AG09309 (cell line): Measurements from ENCODE around the gene GALNS.

Experiments
- DNase-seq: peaks from one replicate; pipeline ENCODE4 v3.0.0-alpha.2; 2010; ENCODE audit warnings: low read depth
- H3K4me3 ChIP-seq: 2 replicates; pipeline ENCODE4 v1.5.1; 2011; ENCODE audit warnings: mild to moderate bottlenecking, low read depth, low read length, moderate library complexity; ENCODE audit not compliant: control insufficient read depth
- TF ChIP-seq, protein P1 (sequence below): IDR thresholded peaks from 2 replicates; pipeline ENCODE4 v1.5.1; 2011; ENCODE audit warnings: mild to moderate bottlenecking, low read depth, low read length, inconsistent platforms; ENCODE audit not compliant: insufficient read depth, control insufficient read depth; ENCODE audit errors: missing control alignments

GALNS gene

DNA sequence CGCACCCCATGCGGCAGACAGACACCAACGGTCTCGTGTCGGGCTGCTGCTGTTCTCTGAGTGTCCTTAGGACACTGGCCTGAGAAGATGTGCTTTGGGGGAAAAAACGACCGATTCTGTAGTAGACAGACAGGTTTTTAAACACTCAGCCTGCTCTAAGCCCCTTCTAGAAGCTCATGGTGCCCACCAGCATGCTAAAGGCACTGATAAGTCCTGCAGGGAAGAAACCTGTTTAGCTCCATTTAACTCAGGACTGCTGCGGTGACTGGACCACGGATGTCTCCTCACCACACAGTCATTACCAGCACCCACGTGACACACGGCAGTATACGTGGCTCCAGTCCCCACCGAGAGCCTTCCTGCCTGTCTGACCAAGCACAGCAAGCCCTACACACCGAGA is 26.0 kb downstream of the GALNS start:
- no peak overlapping the region for H3K4me3 ChIP-seq
- no peak for DNase-seq
- TF ChIP-seq, protein P1, sequence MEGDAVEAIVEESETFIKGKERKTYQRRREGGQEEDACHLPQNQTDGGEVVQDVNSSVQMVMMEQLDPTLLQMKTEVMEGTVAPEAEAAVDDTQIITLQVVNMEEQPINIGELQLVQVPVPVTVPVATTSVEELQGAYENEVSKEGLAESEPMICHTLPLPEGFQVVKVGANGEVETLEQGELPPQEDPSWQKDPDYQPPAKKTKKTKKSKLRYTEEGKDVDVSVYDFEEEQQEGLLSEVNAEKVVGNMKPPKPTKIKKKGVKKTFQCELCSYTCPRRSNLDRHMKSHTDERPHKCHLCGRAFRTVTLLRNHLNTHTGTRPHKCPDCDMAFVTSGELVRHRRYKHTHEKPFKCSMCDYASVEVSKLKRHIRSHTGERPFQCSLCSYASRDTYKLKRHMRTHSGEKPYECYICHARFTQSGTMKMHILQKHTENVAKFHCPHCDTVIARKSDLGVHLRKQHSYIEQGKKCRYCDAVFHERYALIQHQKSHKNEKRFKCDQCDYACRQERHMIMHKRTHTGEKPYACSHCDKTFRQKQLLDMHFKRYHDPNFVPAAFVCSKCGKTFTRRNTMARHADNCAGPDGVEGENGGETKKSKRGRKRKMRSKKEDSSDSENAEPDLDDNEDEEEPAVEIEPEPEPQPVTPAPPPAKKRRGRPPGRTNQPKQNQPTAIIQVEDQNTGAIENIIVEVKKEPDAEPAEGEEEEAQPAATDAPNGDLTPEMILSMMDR, result no peak

GRCh38 chr16:88830258-88830657 is 26.5 kb downstream of the GALNS start:
- H3K4me3 ChIP-seq, result no peak overlapping the region
- DNase-seq, result no peak
- TF ChIP-seq, protein P1, result no peak

DNA sequence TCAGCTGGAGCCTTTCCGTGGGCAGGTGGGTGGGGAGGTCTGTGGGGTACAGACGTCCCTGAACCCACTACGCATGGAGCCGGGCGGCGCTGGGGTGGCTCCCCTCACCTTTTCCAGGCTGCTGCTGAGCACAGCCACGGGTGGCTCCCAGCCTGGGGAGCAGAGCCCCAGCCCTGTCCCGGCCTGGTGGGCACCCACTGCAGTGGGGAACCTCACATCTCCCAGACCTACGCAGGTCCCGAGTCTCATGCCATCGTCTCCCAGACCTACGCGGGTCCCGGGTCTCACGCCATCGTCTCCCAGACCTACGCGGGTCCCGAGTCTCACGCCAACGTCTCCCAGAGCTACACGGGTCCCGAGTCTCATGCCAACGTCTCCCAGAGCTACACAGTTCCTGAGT is 28.0 kb downstream of the GALNS start:
- DNase-seq, result no peak
- TF ChIP-seq, protein P1, result no peak
- no peak overlapping the region for H3K4me3 ChIP-seq

- DNase-seq, result no peak
- TF ChIP-seq, protein P1, result no peak
- H3K4me3 ChIP-seq, result no peak overlapping the region
Observed at GRCh38 chr16:88827727-88828126, 29.0 kb downstream of the GALNS start.

GRCh38 chr16:88826070-88826840 is 30.5 kb downstream of the GALNS start:
- DNase-seq, result no peak
- TF ChIP-seq, protein P1, result no peak

GRCh38 chr16:88825146-88825545 is 31.6 kb downstream of the GALNS start:
- TF ChIP-seq, protein P1, result no peak
- no peak for DNase-seq
- H3K4me3 ChIP-seq, result no peak overlapping the region

More at GRCh38 chr16:88826070-88826840, 30.5 kb downstream of the GALNS start:
- no peak overlapping the region for H3K4me3 ChIP-seq
